Skeletal muscle tissue (tissue), 4 donors: ENCODE measurements around the gene TOR1AIP2. TPM values are rescaled to one million over a fixed set of nuclear protein-coding genes. Genes with fewer than 3 reads are reported as not detected.

Experiments
- H3K27ac ChIP-seq: one replicate; pipeline ENCODE4 v1.7.0; 2013; ENCODE audit warnings: mild to moderate bottlenecking, low read depth, low read length, inconsistent platforms
- H3K27me3 ChIP-seq, 3 donors: one replicate each; pipeline ENCODE4 v1.7.0; 2013; ENCODE audit warnings: low read length in 3 of 3; ENCODE audit not compliant: control insufficient read depth in 3 of 3, insufficient read depth in 3 of 3
- H3K36me3 ChIP-seq, 3 donors: one replicate each; pipeline ENCODE4 v1.7.0; 2013; ENCODE audit warnings: low read length in 3 of 3; ENCODE audit not compliant: control insufficient read depth in 3 of 3, insufficient read depth in 3 of 3
- H3K4me1 ChIP-seq, 3 donors: one replicate each; pipeline ENCODE4 v1.7.0; 2013; ENCODE audit warnings: low read length in 3 of 3, mild to moderate bottlenecking in 3 of 3; ENCODE audit not compliant: control insufficient read depth in 3 of 3, insufficient read depth in 3 of 3
- H3K4me3 ChIP-seq, 3 donors: one replicate each; pipeline ENCODE4 v1.7.0; 2013; ENCODE audit warnings: low read length in 3 of 3
- H3K9ac ChIP-seq, 3 donors: one replicate each; pipeline ENCODE4 v1.7.0; 2013; ENCODE audit warnings: low read length in 3 of 3, mild to moderate bottlenecking in 3 of 3, moderate library complexity in 2 of 3, low read depth in 1 of 3
- H3K9me3 ChIP-seq, 3 donors: one replicate each; pipeline ENCODE4 v1.7.0; 2013; ENCODE audit warnings: low read length in 3 of 3; ENCODE audit not compliant: control insufficient read depth in 3 of 3
- total RNA-seq: library from RNA; depleted of rRNA; stranded (reverse); fragments of >200 nt; gene quantifications from one replicate; pipeline ENCODE4 v1.2.3, GENCODE V29; 2014
- donor health status: Osteomylitis.

Gene TOR1AIP2
- total RNA-seq, 1 donor from 2014 or later = 34.4 TPM

- no peaks in the 10 kb centered on the region for H3K27me3 ChIP-seq
- no peak overlapping the region for H3K9ac ChIP-seq
- H3K27ac ChIP-seq = no peak overlapping the region
- peaks cover 0 to 3% (median 3%) of the 10 kb centered on the region in 3 donors for H3K4me1 ChIP-seq
- H3K4me3 ChIP-seq = no peak overlapping the region
- H3K36me3 ChIP-seq = no peaks in the 10 kb centered on the region
- H3K9me3 ChIP-seq = no peaks in the 10 kb centered on the region
These were observed 49.0 kb downstream of the TOR1AIP2 start for GRCh38 chr1:179828554-179829110.

DNA sequence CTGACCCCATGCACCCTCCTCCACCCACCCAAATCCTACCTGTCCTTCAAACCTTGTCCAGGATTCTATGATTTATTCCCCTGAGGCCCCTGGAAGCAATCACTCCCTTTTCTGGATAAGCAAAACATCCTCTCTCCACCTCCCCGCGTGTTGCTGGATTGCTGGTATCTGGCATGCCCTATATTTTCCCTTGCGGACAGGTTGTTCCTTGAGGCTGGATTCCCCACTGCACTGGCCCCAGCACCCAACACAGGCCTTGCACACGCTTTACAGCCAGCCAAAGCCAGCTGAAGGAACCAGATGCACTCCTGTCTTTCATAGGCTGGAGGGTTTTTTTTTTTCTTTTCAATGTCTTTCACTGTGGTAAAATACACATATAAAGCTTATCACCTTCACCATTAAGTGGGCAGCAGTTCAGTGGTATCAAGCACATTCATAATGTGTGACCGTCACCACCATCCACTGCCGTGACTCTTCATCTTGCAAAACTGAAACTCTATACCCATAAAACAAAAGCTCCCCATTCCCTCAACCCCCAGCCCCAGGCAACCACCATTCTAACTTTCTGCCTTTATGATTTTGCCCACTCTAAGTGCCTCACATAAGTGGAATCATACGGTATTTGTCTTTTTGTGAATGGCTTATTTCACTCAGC, 50.9 kb downstream of the TOR1AIP2 start:
- H3K36me3 ChIP-seq = no peaks in the 10 kb centered on the region
- H3K9me3 ChIP-seq = no peaks in the 10 kb centered on the region
- no peak overlapping the region for H3K4me3 ChIP-seq
- no peak overlapping the region for H3K27ac ChIP-seq
- H3K4me1 ChIP-seq = peaks cover 0 to 3% (median 3%) of the 10 kb centered on the region in 3 donors
- H3K27me3 ChIP-seq = no peaks in the 10 kb centered on the region
- no peak overlapping the region for H3K9ac ChIP-seq

DNA sequence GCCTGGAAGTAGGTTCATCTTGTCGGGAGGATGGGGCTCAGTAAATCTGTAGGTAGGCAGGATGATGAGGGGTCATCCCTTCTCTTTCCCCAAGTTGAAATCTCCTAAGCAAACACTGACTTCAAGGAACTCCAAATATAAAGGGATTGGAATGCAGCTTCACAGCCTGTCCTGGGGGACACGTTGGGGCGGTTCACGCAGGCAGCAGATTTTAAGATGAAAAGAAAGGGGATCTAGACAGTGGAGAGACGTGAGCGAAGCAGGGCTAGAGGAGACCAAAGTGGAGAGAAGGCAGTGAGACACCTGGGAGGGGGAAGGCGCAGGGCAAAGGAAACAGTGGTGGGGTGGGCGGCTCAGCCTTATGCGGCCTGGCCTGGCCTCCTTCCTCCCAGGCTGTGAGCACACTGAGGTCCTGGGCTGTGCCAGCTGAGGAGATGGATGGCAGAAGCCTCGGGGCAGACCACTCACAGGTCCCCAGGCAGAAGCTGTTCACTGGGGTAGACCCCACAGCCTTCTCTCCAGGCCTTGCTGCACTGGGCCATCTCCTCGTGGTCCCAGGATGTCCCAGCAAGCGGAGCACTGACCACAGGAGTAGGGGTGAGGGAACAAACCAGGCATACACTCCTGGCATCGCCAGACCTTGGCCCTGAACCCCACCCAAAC, 51.7 kb downstream of the TOR1AIP2 start:
- H3K36me3 ChIP-seq = no peaks in the 10 kb centered on the region

DNA sequence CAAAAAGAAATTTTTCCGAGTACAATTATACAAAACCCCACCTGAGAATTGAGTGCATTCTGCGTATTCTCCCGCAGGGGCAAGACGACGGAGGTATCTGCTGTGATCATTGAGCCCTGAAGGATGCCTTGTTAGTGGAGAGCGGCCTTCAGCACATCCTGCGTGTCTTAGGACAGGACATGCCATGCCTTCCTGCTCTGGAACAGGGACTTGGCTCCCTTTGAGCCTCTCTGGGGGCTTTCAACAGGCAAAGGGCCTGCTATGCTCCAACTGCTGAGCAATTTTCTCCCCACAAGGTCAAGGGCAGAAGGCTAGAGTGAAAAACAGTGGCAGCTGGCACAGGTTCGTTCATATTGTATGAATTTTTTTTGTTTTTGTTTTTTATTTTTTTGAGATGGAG, 52.4 kb downstream of the TOR1AIP2 start:
- Histone ChIP-seq H3K4me1 (peaks cover 0 to 3% (median 3%) of the 10 kb centered on the region in 3 donors), H3K36me3 (no peaks in the 10 kb centered on the region), H3K9ac (no peak overlapping the region), H3K9me3 (no peaks in the 10 kb centered on the region), H3K27me3 (peaks cover 0 to 4% (median 0%) of the 10 kb centered on the region in 3 donors), H3K4me3 (no peak overlapping the region), H3K27ac (no peak overlapping the region)

More for the DNA sequence above, 51.7 kb downstream of the TOR1AIP2 start:
- H3K27ac ChIP-seq = no peak overlapping the region
- peaks cover 0 to 3% (median 3%) of the 10 kb centered on the region in 3 donors for H3K4me1 ChIP-seq
- H3K4me3 ChIP-seq = no peak overlapping the region
- H3K9me3 ChIP-seq = no peaks in the 10 kb centered on the region
- H3K27me3 ChIP-seq = no peaks in the 10 kb centered on the region
- H3K9ac ChIP-seq = no peak overlapping the region

DNA sequence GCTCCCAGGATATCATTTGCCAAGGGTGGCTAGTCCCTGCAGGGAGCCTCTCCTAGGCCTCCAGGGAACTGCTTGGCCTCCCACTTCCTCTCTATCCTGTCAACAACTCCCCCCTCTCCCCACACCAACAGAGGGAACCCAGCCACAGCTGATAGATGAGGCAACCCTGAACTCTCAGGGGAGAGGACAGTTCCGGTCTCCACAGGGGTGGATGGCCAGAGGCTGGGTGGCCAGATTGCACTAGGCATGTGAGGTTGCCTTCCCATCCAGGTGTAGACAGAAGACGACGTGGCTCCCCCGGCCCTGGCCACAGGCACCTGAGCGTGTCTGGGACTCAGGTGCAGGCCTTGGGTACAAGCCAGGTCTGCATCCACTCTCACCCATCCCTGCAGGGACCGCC, 53.3 kb downstream of the TOR1AIP2 start:
- peaks cover 0 to 4% (median 0%) of the 10 kb centered on the region in 3 donors for H3K27me3 ChIP-seq
- H3K9me3 ChIP-seq = no peaks in the 10 kb centered on the region
- no peak overlapping the region for H3K27ac ChIP-seq
- H3K4me3 ChIP-seq = no peak overlapping the region
- no peaks in the 10 kb centered on the region for H3K36me3 ChIP-seq
- no peak overlapping the region for H3K9ac ChIP-seq
- H3K4me1 ChIP-seq = peaks cover 0 to 3% (median 3%) of the 10 kb centered on the region in 3 donors

DNA sequence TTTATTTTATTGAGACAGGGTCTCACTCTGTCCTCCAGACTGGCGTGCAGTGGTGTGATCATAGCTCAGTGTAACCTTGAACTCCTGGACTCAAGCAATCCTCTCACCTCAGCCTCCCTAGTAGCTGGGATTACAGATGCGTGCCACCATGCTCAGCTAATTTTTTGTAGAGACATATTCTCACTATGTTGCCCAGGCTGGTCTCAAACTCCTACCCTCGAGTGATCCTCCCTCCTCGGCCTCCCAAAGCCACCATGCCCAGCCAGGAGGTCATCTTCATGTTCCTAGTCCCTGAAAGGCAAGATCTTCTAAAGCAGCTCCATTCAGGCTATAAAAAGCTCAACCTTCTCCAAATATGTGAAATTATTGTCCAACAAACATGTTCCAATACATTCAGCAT, 53.9 kb downstream of the TOR1AIP2 start:
- Histone ChIP-seq H3K9me3 (no peaks in the 10 kb centered on the region), H3K27ac (no peak overlapping the region), H3K36me3 (no peaks in the 10 kb centered on the region), H3K27me3 (peaks cover 0 to 4% (median 0%) of the 10 kb centered on the region in 3 donors), H3K4me3 (no peak overlapping the region), H3K9ac (no peak overlapping the region), H3K4me1 (peaks cover 3% of the 10 kb centered on the region in 3 donors)

DNA sequence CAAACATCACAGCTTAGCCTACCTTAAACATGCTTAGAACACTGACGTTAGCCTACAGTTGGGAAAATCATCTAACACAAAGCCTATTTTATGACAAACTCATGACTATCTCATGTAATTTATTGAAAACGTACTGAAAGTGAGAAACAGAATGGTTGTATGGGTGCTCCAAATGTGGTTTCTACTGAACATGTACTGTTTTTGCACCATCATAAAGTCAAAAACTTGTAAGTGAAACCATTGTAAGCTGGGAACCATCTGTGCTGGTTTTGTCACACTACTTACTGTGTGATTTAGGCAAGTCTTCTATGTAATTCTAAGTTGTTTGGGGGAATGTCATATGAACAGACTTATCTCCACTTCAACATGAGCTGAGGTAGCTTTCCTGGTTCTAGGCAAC, 55.5 kb downstream of the TOR1AIP2 start:
- H3K36me3 ChIP-seq = no peaks in the 10 kb centered on the region
- peaks cover 3 to 18% (median 10%) of the 10 kb centered on the region in 3 donors for H3K4me1 ChIP-seq

DNA sequence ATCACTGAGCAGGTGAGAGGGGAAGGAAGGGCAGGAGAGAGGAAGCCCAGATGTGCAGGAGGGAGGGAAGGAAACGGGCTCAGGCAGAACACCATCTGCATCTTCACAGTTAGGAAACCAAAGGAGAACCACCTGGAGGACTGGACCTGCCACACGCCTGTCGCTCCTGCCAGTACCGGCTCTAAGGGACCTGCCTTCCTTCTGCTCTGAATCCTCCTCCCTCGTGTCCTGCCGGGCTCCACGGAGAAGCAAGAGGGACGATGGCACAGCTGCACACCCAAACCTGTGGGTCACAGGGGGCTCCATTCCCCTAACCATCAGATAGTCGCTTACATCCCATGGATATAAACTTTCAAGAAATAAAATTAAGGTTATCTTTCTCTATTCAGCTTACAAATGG, 56.1 kb downstream of the TOR1AIP2 start:
- no peak overlapping the region for H3K27ac ChIP-seq
- peaks cover 5 to 22% (median 12%) of the 10 kb centered on the region in 3 donors for H3K4me1 ChIP-seq
- H3K36me3 ChIP-seq = no peaks in the 10 kb centered on the region
- peaks cover 0 to 6% (median 4%) of the 10 kb centered on the region in 3 donors for H3K27me3 ChIP-seq
- H3K9ac ChIP-seq = no peak overlapping the region
- H3K9me3 ChIP-seq = no peaks in the 10 kb centered on the region
- H3K4me3 ChIP-seq = no peak overlapping the region

More for the DNA sequence above, 55.5 kb downstream of the TOR1AIP2 start:
- Histone ChIP-seq H3K9ac (no peak overlapping the region), H3K27ac (no peak overlapping the region), H3K4me3 (no peak overlapping the region), H3K9me3 (no peaks in the 10 kb centered on the region), H3K27me3 (peaks cover 0 to 4% (median 2%) of the 10 kb centered on the region in 3 donors)

- H3K27ac ChIP-seq = no peak overlapping the region
- H3K27me3 ChIP-seq = peaks cover 0 to 9% (median 6%) of the 10 kb centered on the region in 3 donors
- no peak overlapping the region for H3K9ac ChIP-seq
- no peaks in the 10 kb centered on the region for H3K36me3 ChIP-seq
- H3K4me3 ChIP-seq = no peak overlapping the region
- H3K4me1 ChIP-seq = peaks cover 14 to 28% (median 17%) of the 10 kb centered on the region in 3 donors
- no peaks in the 10 kb centered on the region for H3K9me3 ChIP-seq
These were observed 57.2 kb downstream of the TOR1AIP2 start for GRCh38 chr1:179820226-179820970.
